ENCODE data around the gene NPM3.

DNA sequence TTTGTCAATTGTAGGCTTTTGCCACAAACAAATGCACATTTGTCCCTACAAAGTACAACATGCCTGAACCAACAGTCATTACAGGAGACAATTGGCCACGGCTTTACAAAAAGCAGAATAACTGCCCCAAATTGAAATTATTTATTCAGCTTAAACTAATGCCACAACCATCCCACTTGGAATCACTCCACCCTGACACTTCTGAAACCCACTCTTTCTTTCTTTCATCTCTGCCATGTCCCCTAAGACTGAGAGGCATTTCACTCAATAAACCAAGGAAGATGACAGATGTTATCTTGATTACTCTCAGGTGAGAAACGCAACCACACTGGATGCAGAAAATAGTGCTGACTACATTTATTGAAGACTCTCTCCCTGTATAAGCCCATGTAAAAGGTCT, 2.6 kb upstream of the NPM3 start:
- TF ChIP-seq, protein P1, sequence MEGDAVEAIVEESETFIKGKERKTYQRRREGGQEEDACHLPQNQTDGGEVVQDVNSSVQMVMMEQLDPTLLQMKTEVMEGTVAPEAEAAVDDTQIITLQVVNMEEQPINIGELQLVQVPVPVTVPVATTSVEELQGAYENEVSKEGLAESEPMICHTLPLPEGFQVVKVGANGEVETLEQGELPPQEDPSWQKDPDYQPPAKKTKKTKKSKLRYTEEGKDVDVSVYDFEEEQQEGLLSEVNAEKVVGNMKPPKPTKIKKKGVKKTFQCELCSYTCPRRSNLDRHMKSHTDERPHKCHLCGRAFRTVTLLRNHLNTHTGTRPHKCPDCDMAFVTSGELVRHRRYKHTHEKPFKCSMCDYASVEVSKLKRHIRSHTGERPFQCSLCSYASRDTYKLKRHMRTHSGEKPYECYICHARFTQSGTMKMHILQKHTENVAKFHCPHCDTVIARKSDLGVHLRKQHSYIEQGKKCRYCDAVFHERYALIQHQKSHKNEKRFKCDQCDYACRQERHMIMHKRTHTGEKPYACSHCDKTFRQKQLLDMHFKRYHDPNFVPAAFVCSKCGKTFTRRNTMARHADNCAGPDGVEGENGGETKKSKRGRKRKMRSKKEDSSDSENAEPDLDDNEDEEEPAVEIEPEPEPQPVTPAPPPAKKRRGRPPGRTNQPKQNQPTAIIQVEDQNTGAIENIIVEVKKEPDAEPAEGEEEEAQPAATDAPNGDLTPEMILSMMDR (IDR thresholded peaks at IDR 0.05), result no peak
- TF ChIP-seq POLR2A (IDR thresholded peaks at IDR 0.05), result no peak
